ENCODE measurements around the gene CADM1. TPM values are rescaled to one million over a fixed set of nuclear protein-coding genes. Genes with fewer than 3 reads are reported as not detected.

CADM1 gene
- total RNA-seq, 1 experiment from 2014 or later: 534 TPM

GRCh38 chr11:115244758-115245157, 259.5 kb downstream of the CADM1 start:
- H3K27ac Mint-ChIP-seq (ENCODE audit: unreplicated experiment): peak overlapping the region; percentile 44
- BruUV-seq (replicated peaks): no TSS peak
- DNase-seq: no peak
- peaks cover 6% of the 10 kb centered on the region for H3K9me3 Mint-ChIP-seq (ENCODE audit: unreplicated experiment)
- H3K4me3 ChIP-seq (ENCODE audit: low read depth, low read length): no peak overlapping the region
- POLR2A ChIA-PET: no interaction called here
- H3K4me1 ChIP-seq: peaks cover 58% of the 10 kb centered on the region
- intact Hi-C loops (cut with micrococcal nuclease; ENCODE audit: unreplicated experiment): loop anchor here (1.0 kb wide), 1 partner anchor 36 kb away; no protein-coding TSS in a partner anchor
- CTCF ChIA-PET: no interaction called here
- H3K36me3 Mint-ChIP-seq (ENCODE audit: insufficient read depth, unreplicated experiment): peaks cover 44% of the 10 kb centered on the region
- H3K9me3 ChIP-seq: no peaks in the 10 kb centered on the region
- H3K4me1 Mint-ChIP-seq (ENCODE audit: low read depth, unreplicated experiment): peaks cover 54% of the 10 kb centered on the region
- TF ChIP-seq CTCF (IDR thresholded peaks at IDR 0.05; ENCODE audit: insufficient read depth in 1 of 2, low read depth in 1 of 2, low read length in 1 of 2, severe bottlenecking in 1 of 2, unreplicated experiment in 1 of 2): no peak
- H3K36me3 ChIP-seq (ENCODE audit: control insufficient read depth, insufficient read depth, low read length): no peaks in the 10 kb centered on the region
- no peaks in the 10 kb centered on the region for H3K27me3 ChIP-seq (replicated peaks; ENCODE audit: control insufficient read depth, insufficient read depth, low read length)
- no peak overlapping the region for H3K4me3 Mint-ChIP-seq (ENCODE audit: unreplicated experiment)
- no peaks in the 10 kb centered on the region for H3K27me3 Mint-ChIP-seq (ENCODE audit: insufficient read depth, unreplicated experiment)

GRCh38 chr11:115244296-115244695, 259.9 kb downstream of the CADM1 start:
- H3K4me3 Mint-ChIP-seq (ENCODE audit: unreplicated experiment): no peak overlapping the region
- no peaks in the 10 kb centered on the region for H3K9me3 ChIP-seq
- TF ChIP-seq CTCF (IDR thresholded peaks at IDR 0.05; ENCODE audit: insufficient read depth in 1 of 2, low read depth in 1 of 2, low read length in 1 of 2, severe bottlenecking in 1 of 2, unreplicated experiment in 1 of 2): no peak
- no peaks in the 10 kb centered on the region for H3K27me3 ChIP-seq (replicated peaks; ENCODE audit: control insufficient read depth, insufficient read depth, low read length)
- peak; percentile 45 to 50 for DNase-seq
- intact Hi-C loops (cut with micrococcal nuclease; ENCODE audit: unreplicated experiment): loop anchor here (1.0 kb wide), 1 partner anchor 36 kb away; no protein-coding TSS in a partner anchor
- peaks cover 6% of the 10 kb centered on the region for H3K9me3 Mint-ChIP-seq (ENCODE audit: unreplicated experiment)
- H3K27me3 Mint-ChIP-seq (ENCODE audit: insufficient read depth, unreplicated experiment): no peaks in the 10 kb centered on the region
- no TSS peak for BruUV-seq (replicated peaks)
- peaks cover 49% of the 10 kb centered on the region for H3K36me3 Mint-ChIP-seq (ENCODE audit: insufficient read depth, unreplicated experiment)
- peaks cover 53% of the 10 kb centered on the region for H3K4me1 ChIP-seq
- peak overlapping the region; percentile 44 for H3K27ac Mint-ChIP-seq (ENCODE audit: unreplicated experiment)
- H3K4me1 Mint-ChIP-seq (ENCODE audit: low read depth, unreplicated experiment): peaks cover 51% of the 10 kb centered on the region
- no peak overlapping the region for H3K4me3 ChIP-seq (ENCODE audit: low read depth, low read length)
- ChIA-PET POLR2A (no interaction called here), CTCF (no interaction called here)
- no peaks in the 10 kb centered on the region for H3K36me3 ChIP-seq (ENCODE audit: control insufficient read depth, insufficient read depth, low read length)

GRCh38 chr11:115242982-115243381, 261.2 kb downstream of the CADM1 start:
- H3K27me3 ChIP-seq (replicated peaks; ENCODE audit: control insufficient read depth, insufficient read depth, low read length): no peaks in the 10 kb centered on the region
- no peak overlapping the region for H3K27ac Mint-ChIP-seq (ENCODE audit: unreplicated experiment)
- H3K9me3 Mint-ChIP-seq (ENCODE audit: unreplicated experiment): peaks cover 6% of the 10 kb centered on the region
- no peak for TF ChIP-seq CTCF (IDR thresholded peaks at IDR 0.05; ENCODE audit: insufficient read depth in 1 of 2, low read depth in 1 of 2, low read length in 1 of 2, severe bottlenecking in 1 of 2, unreplicated experiment in 1 of 2)
- H3K4me1 ChIP-seq: peaks cover 40% of the 10 kb centered on the region
- H3K4me1 Mint-ChIP-seq (ENCODE audit: low read depth, unreplicated experiment): peaks cover 38% of the 10 kb centered on the region
- no peak overlapping the region for H3K4me3 ChIP-seq (ENCODE audit: low read depth, low read length)
- no TSS peak for BruUV-seq (replicated peaks)
- DNase-seq: no peak
- intact Hi-C loops (cut with micrococcal nuclease; ENCODE audit: unreplicated experiment): no loop called here
- peaks cover 62% of the 10 kb centered on the region for H3K36me3 Mint-ChIP-seq (ENCODE audit: insufficient read depth, unreplicated experiment)
- ChIA-PET CTCF (no interaction called here), POLR2A (no interaction called here)
- no peaks in the 10 kb centered on the region for H3K36me3 ChIP-seq (ENCODE audit: control insufficient read depth, insufficient read depth, low read length)
- H3K27me3 Mint-ChIP-seq (ENCODE audit: insufficient read depth, unreplicated experiment): no peaks in the 10 kb centered on the region
- no peaks in the 10 kb centered on the region for H3K9me3 ChIP-seq
- H3K4me3 Mint-ChIP-seq (ENCODE audit: unreplicated experiment): no peak overlapping the region

Measured in Caco-2 (cell line).